Measurements from ENCODE around the gene PLA2G4F.

DNA sequence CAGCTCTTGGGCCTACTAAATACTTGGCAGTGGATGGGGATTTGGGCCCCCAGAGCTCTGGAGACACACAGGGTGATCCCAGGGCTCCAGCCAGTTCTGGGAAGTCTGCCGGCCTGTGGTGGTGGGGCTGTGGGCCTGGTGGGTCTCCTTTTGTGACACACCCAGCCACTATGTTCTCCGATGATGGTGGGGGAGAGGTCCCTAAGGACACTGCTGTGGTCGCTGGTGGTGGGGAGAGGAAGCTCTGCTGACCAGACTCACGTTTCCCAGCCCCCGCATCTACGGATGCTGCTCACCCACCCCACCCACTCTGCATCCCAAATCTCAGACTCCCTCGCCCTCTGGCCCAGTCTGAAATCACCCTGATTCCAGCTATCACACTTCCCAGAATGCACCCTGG, 62.5 kb downstream of the PLA2G4F start:
- TF ChIP-seq, protein P1, sequence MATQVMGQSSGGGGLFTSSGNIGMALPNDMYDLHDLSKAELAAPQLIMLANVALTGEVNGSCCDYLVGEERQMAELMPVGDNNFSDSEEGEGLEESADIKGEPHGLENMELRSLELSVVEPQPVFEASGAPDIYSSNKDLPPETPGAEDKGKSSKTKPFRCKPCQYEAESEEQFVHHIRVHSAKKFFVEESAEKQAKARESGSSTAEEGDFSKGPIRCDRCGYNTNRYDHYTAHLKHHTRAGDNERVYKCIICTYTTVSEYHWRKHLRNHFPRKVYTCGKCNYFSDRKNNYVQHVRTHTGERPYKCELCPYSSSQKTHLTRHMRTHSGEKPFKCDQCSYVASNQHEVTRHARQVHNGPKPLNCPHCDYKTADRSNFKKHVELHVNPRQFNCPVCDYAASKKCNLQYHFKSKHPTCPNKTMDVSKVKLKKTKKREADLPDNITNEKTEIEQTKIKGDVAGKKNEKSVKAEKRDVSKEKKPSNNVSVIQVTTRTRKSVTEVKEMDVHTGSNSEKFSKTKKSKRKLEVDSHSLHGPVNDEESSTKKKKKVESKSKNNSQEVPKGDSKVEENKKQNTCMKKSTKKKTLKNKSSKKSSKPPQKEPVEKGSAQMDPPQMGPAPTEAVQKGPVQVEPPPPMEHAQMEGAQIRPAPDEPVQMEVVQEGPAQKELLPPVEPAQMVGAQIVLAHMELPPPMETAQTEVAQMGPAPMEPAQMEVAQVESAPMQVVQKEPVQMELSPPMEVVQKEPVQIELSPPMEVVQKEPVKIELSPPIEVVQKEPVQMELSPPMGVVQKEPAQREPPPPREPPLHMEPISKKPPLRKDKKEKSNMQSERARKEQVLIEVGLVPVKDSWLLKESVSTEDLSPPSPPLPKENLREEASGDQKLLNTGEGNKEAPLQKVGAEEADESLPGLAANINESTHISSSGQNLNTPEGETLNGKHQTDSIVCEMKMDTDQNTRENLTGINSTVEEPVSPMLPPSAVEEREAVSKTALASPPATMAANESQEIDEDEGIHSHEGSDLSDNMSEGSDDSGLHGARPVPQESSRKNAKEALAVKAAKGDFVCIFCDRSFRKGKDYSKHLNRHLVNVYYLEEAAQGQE (IDR thresholded peaks at IDR 0.05; ENCODE audit: low read depth), result no peak
- TF ChIP-seq, protein P2, sequence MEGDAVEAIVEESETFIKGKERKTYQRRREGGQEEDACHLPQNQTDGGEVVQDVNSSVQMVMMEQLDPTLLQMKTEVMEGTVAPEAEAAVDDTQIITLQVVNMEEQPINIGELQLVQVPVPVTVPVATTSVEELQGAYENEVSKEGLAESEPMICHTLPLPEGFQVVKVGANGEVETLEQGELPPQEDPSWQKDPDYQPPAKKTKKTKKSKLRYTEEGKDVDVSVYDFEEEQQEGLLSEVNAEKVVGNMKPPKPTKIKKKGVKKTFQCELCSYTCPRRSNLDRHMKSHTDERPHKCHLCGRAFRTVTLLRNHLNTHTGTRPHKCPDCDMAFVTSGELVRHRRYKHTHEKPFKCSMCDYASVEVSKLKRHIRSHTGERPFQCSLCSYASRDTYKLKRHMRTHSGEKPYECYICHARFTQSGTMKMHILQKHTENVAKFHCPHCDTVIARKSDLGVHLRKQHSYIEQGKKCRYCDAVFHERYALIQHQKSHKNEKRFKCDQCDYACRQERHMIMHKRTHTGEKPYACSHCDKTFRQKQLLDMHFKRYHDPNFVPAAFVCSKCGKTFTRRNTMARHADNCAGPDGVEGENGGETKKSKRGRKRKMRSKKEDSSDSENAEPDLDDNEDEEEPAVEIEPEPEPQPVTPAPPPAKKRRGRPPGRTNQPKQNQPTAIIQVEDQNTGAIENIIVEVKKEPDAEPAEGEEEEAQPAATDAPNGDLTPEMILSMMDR (IDR thresholded peaks at IDR 0.05 in 2 of 3, conservative IDR thresholded peaks at IDR 0.05 in 1 of 3; ENCODE audit: borderline replicate concordance in 1 of 3, insufficient read depth in 1 of 3, low read depth in 2 of 3, low read length in 2 of 3), result no peak
- TF ChIP-seq POLR2AphosphoS5 (IDR thresholded peaks at IDR 0.05; ENCODE audit: low read depth, low read length) (no peak), FOSL1 (IDR thresholded peaks at IDR 0.05; ENCODE audit: low read depth) (no peak), POLR2A (IDR thresholded peaks at IDR 0.05; ENCODE audit: borderline replicate concordance, extremely low read depth, insufficient read depth, insufficient read length) (no peak), ELF1 (IDR thresholded peaks at IDR 0.05; ENCODE audit: borderline replicate concordance, low read depth) (no peak), SRF (IDR thresholded peaks at IDR 0.05; ENCODE audit: low read depth) (no peak), CEBPB (IDR thresholded peaks at IDR 0.05; ENCODE audit: low read depth) (no peak), RAD21 (IDR thresholded peaks at IDR 0.05; ENCODE audit: low read depth) (no peak), YY1 (IDR thresholded peaks at IDR 0.05; ENCODE audit: extremely low read depth, insufficient replicate concordance, low read depth, low read length) (no peak), EGR1 (IDR thresholded peaks at IDR 0.05; ENCODE audit: low read depth) (no peak), TCF7L2 (IDR thresholded peaks at IDR 0.05; ENCODE audit: borderline replicate concordance, extremely low read depth, insufficient read depth, insufficient read length) (no peak)
- TF ChIP-seq, protein P3, sequence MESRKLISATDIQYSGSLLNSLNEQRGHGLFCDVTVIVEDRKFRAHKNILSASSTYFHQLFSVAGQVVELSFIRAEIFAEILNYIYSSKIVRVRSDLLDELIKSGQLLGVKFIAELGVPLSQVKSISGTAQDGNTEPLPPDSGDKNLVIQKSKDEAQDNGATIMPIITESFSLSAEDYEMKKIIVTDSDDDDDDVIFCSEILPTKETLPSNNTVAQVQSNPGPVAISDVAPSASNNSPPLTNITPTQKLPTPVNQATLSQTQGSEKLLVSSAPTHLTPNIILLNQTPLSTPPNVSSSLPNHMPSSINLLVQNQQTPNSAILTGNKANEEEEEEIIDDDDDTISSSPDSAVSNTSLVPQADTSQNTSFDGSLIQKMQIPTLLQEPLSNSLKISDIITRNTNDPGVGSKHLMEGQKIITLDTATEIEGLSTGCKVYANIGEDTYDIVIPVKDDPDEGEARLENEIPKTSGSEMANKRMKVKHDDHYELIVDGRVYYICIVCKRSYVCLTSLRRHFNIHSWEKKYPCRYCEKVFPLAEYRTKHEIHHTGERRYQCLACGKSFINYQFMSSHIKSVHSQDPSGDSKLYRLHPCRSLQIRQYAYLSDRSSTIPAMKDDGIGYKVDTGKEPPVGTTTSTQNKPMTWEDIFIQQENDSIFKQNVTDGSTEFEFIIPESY (IDR thresholded peaks at IDR 0.05; ENCODE audit: extremely low read depth, insufficient replicate concordance, low read length), result no peak

Data from HCT116 (cell line).